Lung (tissue), 12 donors: ENCODE data around the gene CRTC3. TPM values are rescaled to one million over a fixed set of nuclear protein-coding genes. Genes with fewer than 3 reads are reported as not detected.

Experiments used
- ATAC-seq: fragments of 200-7000 bp; cut with Tn5 transposase; one replicate; pipeline ENCODE4 v1.9.1; 2020; ENCODE audit warnings: moderate number of reproducible peaks; ENCODE audit not compliant: insufficient read depth, low FRiP score
- DNase-seq, 3 donors: peaks; one replicate each; pipeline ENCODE4 v3.0.0-alpha.2; 2013 to 2017
- H3K27ac ChIP-seq, 2 donors: one replicate each; pipeline ENCODE4 v1.5.1; 2013; ENCODE audit warnings: mild to moderate bottlenecking in 2 of 2, moderate library complexity in 2 of 2, control low read depth in 1 of 2, inconsistent platforms in 1 of 2, low read depth in 1 of 2, low read length in 1 of 2
- H3K27me3 ChIP-seq, 3 donors: one replicate each; pipeline ENCODE4 v1.5.1; 2013; ENCODE audit warnings: low read length in 2 of 3; ENCODE audit not compliant: control insufficient read depth in 3 of 3, insufficient read depth in 3 of 3
- H3K36me3 ChIP-seq, 4 donors: one replicate each; pipeline ENCODE4 v1.5.1; 2013; ENCODE audit warnings: low read length in 4 of 4, mild to moderate bottlenecking in 1 of 4, moderate library complexity in 1 of 4; ENCODE audit not compliant: control insufficient read depth in 4 of 4, insufficient read depth in 4 of 4
- H3K4me1 ChIP-seq, 5 donors: one replicate each; pipeline ENCODE4 v1.5.1; 2013; ENCODE audit warnings: low read length in 5 of 5, mild to moderate bottlenecking in 2 of 5, moderate library complexity in 1 of 5; ENCODE audit not compliant: control insufficient read depth in 5 of 5, insufficient read depth in 5 of 5
- H3K4me3 ChIP-seq: one replicate; pipeline ENCODE4 v1.5.1; 2013; ENCODE audit warnings: mild to moderate bottlenecking, control low read depth, moderate library complexity
- H3K9ac ChIP-seq, 2 donors: one replicate each; pipeline ENCODE4 v1.5.1; 2013; ENCODE audit warnings: low read length in 2 of 2, control low read depth in 1 of 2; ENCODE audit not compliant: insufficient read depth in 1 of 2
- H3K9me3 ChIP-seq, 4 donors: one replicate each; pipeline ENCODE4 v1.5.1; 2013; ENCODE audit warnings: low read length in 3 of 4, mild to moderate bottlenecking in 1 of 4, moderate library complexity in 1 of 4; ENCODE audit not compliant: control insufficient read depth in 4 of 4, insufficient read depth in 3 of 4
- CTCF ChIP-seq: IDR thresholded peaks from 2 replicates; pipeline ENCODE4 v1.5.1; 2012; ENCODE audit warnings: mild to moderate bottlenecking; ENCODE audit errors: control extremely low read depth, extremely low read depth
- WGBS, 2 donors: extraction: QIAGEN DNeasy Blood & Tissue Kit; methylation state at CpG; one replicate each; pipeline ENCODE4 v1.1.7; 2013; 5-methylcytosine and 5-hydroxymethylcytosine counted together
- polyA plus RNA-seq, 2 donors: library from polyadenylated mRNA; stranded (reverse); fragments of 200-250 nt; gene quantifications; one replicate each; pipeline ENCODE4 v1.2.1, GENCODE V29; 2013
- total RNA-seq, 2 donors: library from RNA; depleted of rRNA in 1 of 2; stranded (reverse); fragments of >200 nt in 1 of 2; gene quantifications; one replicate each; pipeline ENCODE4 v1.2.1, GENCODE V29; 2014 to 2021
- donor health status: control.
- donor health status: control.
- donor health status: Bipolar disorder and iron deficiency.
- donor health status: healthy.
- donor health status: DM: yes; HTN: yes; CAD: no.

CRTC3 gene
- total and polyA plus RNA-seq, 4 donors, result 12.0 to 47.9 (median 28.2) TPM

- ATAC-seq, result no peak
- WGBS, 2 donors, result 89 to 92% methylated on average over 2 of the region's 2 CpGs
- H3K4me1 ChIP-seq, result peaks cover 0 to 4% (median 0%) of the 10 kb centered on the region in 5 donors
- peaks cover 26 to 53% (median 44%) of the 10 kb centered on the region in 4 donors for H3K36me3 ChIP-seq
- H3K27me3 ChIP-seq, result no peaks in the 10 kb centered on the region
- no peaks in the 10 kb centered on the region for H3K9me3 ChIP-seq
- no peak overlapping the region for H3K9ac ChIP-seq
- H3K27ac ChIP-seq, result no peak overlapping the region
- DNase-seq, result no peak
- no peak overlapping the region for H3K4me3 ChIP-seq
- TF ChIP-seq CTCF, result no peak
These were observed 39.8 kb upstream of the CRTC3 start for GRCh38 chr15:90489944-90490343.

GRCh38 chr15:90493647-90494046 lies 36.1 kb upstream of the CRTC3 start:
- H3K36me3 ChIP-seq, result peaks cover 30 to 55% (median 39%) of the 10 kb centered on the region in 4 donors
- DNase-seq, result no peak
- TF ChIP-seq CTCF, result no peak
- no peak overlapping the region for H3K4me3 ChIP-seq
- no peaks in the 10 kb centered on the region for H3K9me3 ChIP-seq
- no peak overlapping the region for H3K9ac ChIP-seq
- no peak overlapping the region for H3K27ac ChIP-seq
- no peaks in the 10 kb centered on the region for H3K27me3 ChIP-seq
- peaks cover 0 to 1% (median 0%) of the 10 kb centered on the region in 5 donors for H3K4me1 ChIP-seq
- no peak for ATAC-seq

GRCh38 chr15:90495067-90495466 lies 34.7 kb upstream of the CRTC3 start:
- ATAC-seq, result no peak
- H3K9ac ChIP-seq, result no peak overlapping the region
- no peaks in the 10 kb centered on the region for H3K27me3 ChIP-seq
- WGBS, 2 donors, result 69 to 91% methylated on average over 3 of the region's 3 CpGs
- no peak for TF ChIP-seq CTCF
- no peaks in the 10 kb centered on the region for H3K9me3 ChIP-seq
- DNase-seq, result no peak
- peaks cover 0 to 1% (median 0%) of the 10 kb centered on the region in 5 donors for H3K4me1 ChIP-seq
- H3K36me3 ChIP-seq, result peaks cover 36 to 54% (median 38%) of the 10 kb centered on the region in 4 donors
- no peak overlapping the region for H3K27ac ChIP-seq
- H3K4me3 ChIP-seq, result no peak overlapping the region

- H3K4me1 ChIP-seq, result peaks cover 0 to 1% (median 0%) of the 10 kb centered on the region in 5 donors
- no peak overlapping the region for H3K4me3 ChIP-seq
- H3K27ac ChIP-seq, result no peak overlapping the region
- no peak for DNase-seq
- WGBS, 2 donors, result 39% methylated on average over 3 of the region's 3 CpGs
- no peaks in the 10 kb centered on the region for H3K27me3 ChIP-seq
- no peaks in the 10 kb centered on the region for H3K9me3 ChIP-seq
- no peak for ATAC-seq
- H3K9ac ChIP-seq, result no peak overlapping the region
- no peak for TF ChIP-seq CTCF
- peaks cover 36 to 46% (median 38%) of the 10 kb centered on the region in 4 donors for H3K36me3 ChIP-seq
These were observed 32.9 kb upstream of the CRTC3 start for GRCh38 chr15:90496791-90497190.
